ENCODE results near the gene CA6.
"Not testable (repeated sequence)": the region's sequence is repeated elsewhere in the genome, so short reads cannot be mapped to it uniquely, and the experiment has no call there.

- TF ChIP-seq CTCF (IDR thresholded peaks at IDR 0.05); POLR2AphosphoS5 (IDR thresholded peaks at IDR 0.05); POLR2A (IDR thresholded peaks at IDR 0.05; ENCODE audit: low read depth); EP300 (IDR thresholded peaks at IDR 0.05): not testable (repeated sequence)
Measured at GRCh38 chr1:9001534-9002214, 56.0 kb downstream of the CA6 start.
